GM12872 (cell line): ENCODE data around the gene DUSP28.

Experiments used
- CTCF ChIP-seq: IDR thresholded peaks from 3 replicates; pipeline ENCODE4 v1.5.1; 2011; ENCODE audit warnings: low read depth, mild to moderate bottlenecking, low read length, moderate library complexity; ENCODE audit not compliant: insufficient read depth

The DUSP28 gene

DNA sequence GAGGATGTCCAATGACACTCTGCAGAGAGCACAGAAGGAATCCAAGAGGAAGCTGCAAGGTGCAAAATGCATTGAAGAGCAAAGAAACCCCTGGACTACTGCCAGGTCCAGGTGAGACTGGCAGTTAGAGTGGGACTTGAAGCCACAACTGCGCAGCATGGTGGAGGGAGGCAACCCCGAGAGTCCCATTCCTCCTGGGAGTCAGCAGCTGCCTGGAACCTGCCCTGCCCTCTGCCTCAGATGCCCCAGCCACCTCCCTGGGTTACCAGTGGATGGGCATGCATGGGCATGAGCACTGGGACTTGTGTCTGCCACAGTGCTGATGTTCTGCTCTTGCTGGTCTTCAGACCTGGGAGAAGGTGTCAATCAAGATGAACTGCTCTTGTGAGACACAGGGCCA is 45.5 kb upstream of the DUSP28 start:
- TF ChIP-seq CTCF, result no peak

DNA sequence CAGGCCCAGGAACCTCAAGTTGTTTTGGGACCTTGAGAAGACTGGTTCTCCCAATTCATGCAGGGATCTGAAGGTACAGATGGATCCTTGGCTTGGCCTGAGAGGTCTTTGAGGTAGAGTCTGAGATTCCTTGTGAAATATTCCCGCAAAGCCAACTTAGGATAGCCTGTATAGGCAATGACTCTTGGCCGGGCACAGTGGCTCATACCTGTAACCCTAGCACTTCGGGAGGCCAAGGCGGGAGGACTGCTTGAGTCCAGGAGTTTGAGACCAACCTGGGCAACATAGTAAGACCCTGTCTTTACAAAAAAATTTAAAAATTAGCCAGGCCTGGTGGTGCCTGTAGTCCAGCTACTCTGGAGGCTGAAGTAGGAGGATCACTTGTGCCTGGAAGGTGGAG is 42.8 kb upstream of the DUSP28 start:
- TF ChIP-seq CTCF, result no peak

DNA sequence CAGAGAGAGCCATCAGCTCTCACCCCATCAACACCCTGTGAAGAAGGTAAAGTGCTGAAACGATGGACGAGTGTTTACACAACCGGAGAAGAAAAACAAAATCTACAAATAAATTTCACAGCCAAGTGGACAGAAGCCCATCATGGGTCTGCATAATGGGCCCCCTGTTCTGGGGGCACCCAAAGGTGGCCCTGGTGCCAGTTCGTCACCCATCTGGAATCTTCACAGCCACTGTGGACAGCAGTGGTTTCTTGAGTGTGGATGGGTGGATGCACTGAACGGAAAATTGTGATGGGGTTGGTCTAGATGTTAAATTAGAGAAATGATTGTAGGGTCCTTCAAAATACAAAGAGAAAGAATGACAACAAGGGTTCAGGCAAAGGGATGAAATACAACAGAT is 41.2 kb upstream of the DUSP28 start:
- no peak for TF ChIP-seq CTCF

- no peak for TF ChIP-seq CTCF
Measured at GRCh38 chr2:240519396-240520129, 40.6 kb upstream of the DUSP28 start.

- TF ChIP-seq CTCF, result no peak
Measured at GRCh38 chr2:240520130-240520973, 39.8 kb upstream of the DUSP28 start.

DNA sequence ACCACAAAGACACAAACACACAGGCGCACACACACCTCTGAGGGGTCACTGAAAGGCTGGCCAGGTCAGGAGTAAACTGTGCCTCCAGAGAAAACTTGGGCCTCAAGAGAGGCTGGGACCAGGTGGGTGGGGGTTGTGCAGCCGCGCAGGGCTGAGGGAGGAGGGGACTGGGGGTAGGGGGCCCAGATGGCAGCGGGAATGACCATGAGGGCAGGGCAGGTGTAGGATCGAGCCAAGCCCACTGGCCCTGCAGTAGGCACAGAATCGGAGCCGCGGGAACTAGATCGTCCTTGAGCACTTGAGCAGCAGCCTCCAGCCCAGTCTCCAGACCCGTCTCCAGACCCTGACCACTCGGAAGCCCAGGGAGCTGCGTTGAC is 39.2 kb upstream of the DUSP28 start:
- TF ChIP-seq CTCF, result no peak

GRCh38 chr2:240522406-240522805 is 37.8 kb upstream of the DUSP28 start:
- no peak for TF ChIP-seq CTCF
